Vagina (tissue), 2 donors: ENCODE data around the gene RBM10. TPM values are rescaled to one million over a fixed set of nuclear protein-coding genes. Genes with fewer than 3 reads are reported as not detected.

Source experiments
- DNase-seq, 2 donors: peaks; one replicate each; pipeline ENCODE4 v3.0.0-alpha.2; 2017; ENCODE audit errors: extremely low spot score in 2 of 2
- H3K27ac ChIP-seq: fragments of 200-600 bp; sonication (generic); one replicate; pipeline ENCODE4 v1.5.1; 2019
- H3K27me3 ChIP-seq: fragments of 200-600 bp; sonication (generic); one replicate; pipeline ENCODE4 v1.5.1; 2019
- H3K36me3 ChIP-seq, 2 donors: fragments of 200-600 bp; sonication (generic); one replicate each; pipeline ENCODE4 v1.5.1; 2017 to 2019
- H3K4me1 ChIP-seq: fragments of 200-600 bp; sonication (generic); one replicate; pipeline ENCODE4 v1.5.1; 2019
- H3K4me3 ChIP-seq, 2 donors: fragments of 200-600 bp; sonication (generic); 1 replicate in 1 of 2; 2 replicates in 1 of 2; pipeline ENCODE4 v1.5.1; 2016 to 2019
- H3K9me3 ChIP-seq: fragments of 200-600 bp; sonication (generic); one replicate; pipeline ENCODE4 v1.5.1; 2019
- POLR2A ChIP-seq, 2 donors: fragments of 450-650 bp; IDR thresholded peaks; one replicate each; pipeline ENCODE4 v1.6.1; 2017; ENCODE audit warnings: antibody characterized with exemption in 2 of 2, mild to moderate bottlenecking in 2 of 2, moderate library complexity in 2 of 2
- POLR2AphosphoS5 ChIP-seq, 2 donors: sonication (generic); formaldehyde crosslinking; IDR thresholded peaks; one replicate each; pipeline ENCODE4 v1.9.0; 2017; ENCODE audit warnings: antibody characterized with exemption in 2 of 2, mild to moderate bottlenecking in 2 of 2, low read depth in 1 of 2; ENCODE audit not compliant: insufficient read depth in 1 of 2
- intact Hi-C: fragments of 100-400 bp; cut with DNase I; formaldehyde crosslinking; loops from one replicate; pipeline ENCODE4 v1.15.1; 2023
- total RNA-seq: library from RNA; depleted of rRNA; stranded (reverse); fragments of >200 nt; gene quantifications from one replicate; pipeline ENCODE4 v1.2.3, GENCODE V29; 2016
- TF ChIP-seq, protein P1 (sequence below), 3 experiments: fragments of 450-650 bp in 2 of 3; fragments of 200-600 bp in 1 of 3; sonication (generic) in 1 of 3; IDR thresholded peaks; one replicate each; pipeline ENCODE4 v1.5.1; 2017 to 2019; ENCODE audit warnings: antibody characterized with exemption in 3 of 3, mild to moderate bottlenecking in 2 of 3, moderate library complexity in 2 of 3

Gene RBM10
- total RNA-seq, 1 donor from 2014 or later = 32.4 TPM

GRCh38 chrX:47178337-47178736 is 33.3 kb downstream of the RBM10 start:
- no peaks in the 10 kb centered on the region for H3K4me1 ChIP-seq
- H3K27ac ChIP-seq = no peak overlapping the region
- intact Hi-C loops = no loop called here
- no peak for DNase-seq
- H3K4me3 ChIP-seq = no peak overlapping the region
- no peaks in the 10 kb centered on the region for H3K9me3 ChIP-seq
- no peaks in the 10 kb centered on the region for H3K27me3 ChIP-seq
- TF ChIP-seq, protein P1, sequence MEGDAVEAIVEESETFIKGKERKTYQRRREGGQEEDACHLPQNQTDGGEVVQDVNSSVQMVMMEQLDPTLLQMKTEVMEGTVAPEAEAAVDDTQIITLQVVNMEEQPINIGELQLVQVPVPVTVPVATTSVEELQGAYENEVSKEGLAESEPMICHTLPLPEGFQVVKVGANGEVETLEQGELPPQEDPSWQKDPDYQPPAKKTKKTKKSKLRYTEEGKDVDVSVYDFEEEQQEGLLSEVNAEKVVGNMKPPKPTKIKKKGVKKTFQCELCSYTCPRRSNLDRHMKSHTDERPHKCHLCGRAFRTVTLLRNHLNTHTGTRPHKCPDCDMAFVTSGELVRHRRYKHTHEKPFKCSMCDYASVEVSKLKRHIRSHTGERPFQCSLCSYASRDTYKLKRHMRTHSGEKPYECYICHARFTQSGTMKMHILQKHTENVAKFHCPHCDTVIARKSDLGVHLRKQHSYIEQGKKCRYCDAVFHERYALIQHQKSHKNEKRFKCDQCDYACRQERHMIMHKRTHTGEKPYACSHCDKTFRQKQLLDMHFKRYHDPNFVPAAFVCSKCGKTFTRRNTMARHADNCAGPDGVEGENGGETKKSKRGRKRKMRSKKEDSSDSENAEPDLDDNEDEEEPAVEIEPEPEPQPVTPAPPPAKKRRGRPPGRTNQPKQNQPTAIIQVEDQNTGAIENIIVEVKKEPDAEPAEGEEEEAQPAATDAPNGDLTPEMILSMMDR (IDR thresholded peaks at IDR 0.05) = no peak
- TF ChIP-seq POLR2AphosphoS5 (IDR thresholded peaks at IDR 0.05; ENCODE audit: insufficient read depth in 1 of 2, low read depth in 1 of 2) = no peak
- no peak for TF ChIP-seq POLR2A (IDR thresholded peaks at IDR 0.05)
- peaks cover 0 to 73% of the 10 kb centered on the region in 2 donors for H3K36me3 ChIP-seq

- TF ChIP-seq, protein P1 (IDR thresholded peaks at IDR 0.05) = no peak
- intact Hi-C loops = no loop called here
- no peak overlapping the region for H3K27ac ChIP-seq
- no peak overlapping the region for H3K4me3 ChIP-seq
- peaks cover 0 to 66% of the 10 kb centered on the region in 2 donors for H3K36me3 ChIP-seq
- no peaks in the 10 kb centered on the region for H3K9me3 ChIP-seq
- no peak for DNase-seq
- no peaks in the 10 kb centered on the region for H3K27me3 ChIP-seq
- H3K4me1 ChIP-seq = no peaks in the 10 kb centered on the region
Measured at GRCh38 chrX:47179221-47179927, 34.4 kb downstream of the RBM10 start.

- Histone ChIP-seq H3K9me3 (no peaks in the 10 kb centered on the region), H3K4me1 (no peaks in the 10 kb centered on the region), H3K4me3 (no peak overlapping the region), H3K36me3 (peaks cover 0 to 63% of the 10 kb centered on the region in 2 donors), H3K27ac (no peak overlapping the region), H3K27me3 (no peaks in the 10 kb centered on the region)
- TF ChIP-seq POLR2AphosphoS5 (IDR thresholded peaks at IDR 0.05; ENCODE audit: insufficient read depth in 1 of 2, low read depth in 1 of 2) (no peak), POLR2A (IDR thresholded peaks at IDR 0.05) (no peak)
- TF ChIP-seq, protein P1 (IDR thresholded peaks at IDR 0.05) = no peak
- no peak for DNase-seq
- intact Hi-C loops = no loop called here
Measured at GRCh38 chrX:47179928-47180255, 34.9 kb downstream of the RBM10 start.

- Histone ChIP-seq H3K9me3 (no peaks in the 10 kb centered on the region), H3K27ac (no peak overlapping the region), H3K4me3 (no peak overlapping the region), H3K27me3 (no peaks in the 10 kb centered on the region), H3K4me1 (no peaks in the 10 kb centered on the region), H3K36me3 (peaks cover 0 to 59% of the 10 kb centered on the region in 2 donors)
- no peak for TF ChIP-seq POLR2A (IDR thresholded peaks at IDR 0.05)
- TF ChIP-seq POLR2AphosphoS5 (IDR thresholded peaks at IDR 0.05; ENCODE audit: insufficient read depth in 1 of 2, low read depth in 1 of 2) = no peak
- TF ChIP-seq, protein P1 (IDR thresholded peaks at IDR 0.05) = no peak
- intact Hi-C loops = no loop called here
- DNase-seq = no peak
Measured at GRCh38 chrX:47180346-47180745, 35.3 kb downstream of the RBM10 start.

- TF ChIP-seq, protein P1 (IDR thresholded peaks at IDR 0.05) = no peak
- TF ChIP-seq POLR2A (IDR thresholded peaks at IDR 0.05) (no peak), POLR2AphosphoS5 (IDR thresholded peaks at IDR 0.05; ENCODE audit: insufficient read depth in 1 of 2, low read depth in 1 of 2) (no peak)
- H3K4me3 ChIP-seq = no peak overlapping the region
- intact Hi-C loops = no loop called here
- peaks cover 0 to 54% of the 10 kb centered on the region in 2 donors for H3K36me3 ChIP-seq
- no peak overlapping the region for H3K27ac ChIP-seq
- no peaks in the 10 kb centered on the region for H3K9me3 ChIP-seq
- DNase-seq = no peak
- no peaks in the 10 kb centered on the region for H3K27me3 ChIP-seq
- H3K4me1 ChIP-seq = no peaks in the 10 kb centered on the region
Measured at GRCh38 chrX:47181301-47181700, 36.3 kb downstream of the RBM10 start.
